ENCODE measurements around the gene LSAMP.

LSAMP gene

DNA sequence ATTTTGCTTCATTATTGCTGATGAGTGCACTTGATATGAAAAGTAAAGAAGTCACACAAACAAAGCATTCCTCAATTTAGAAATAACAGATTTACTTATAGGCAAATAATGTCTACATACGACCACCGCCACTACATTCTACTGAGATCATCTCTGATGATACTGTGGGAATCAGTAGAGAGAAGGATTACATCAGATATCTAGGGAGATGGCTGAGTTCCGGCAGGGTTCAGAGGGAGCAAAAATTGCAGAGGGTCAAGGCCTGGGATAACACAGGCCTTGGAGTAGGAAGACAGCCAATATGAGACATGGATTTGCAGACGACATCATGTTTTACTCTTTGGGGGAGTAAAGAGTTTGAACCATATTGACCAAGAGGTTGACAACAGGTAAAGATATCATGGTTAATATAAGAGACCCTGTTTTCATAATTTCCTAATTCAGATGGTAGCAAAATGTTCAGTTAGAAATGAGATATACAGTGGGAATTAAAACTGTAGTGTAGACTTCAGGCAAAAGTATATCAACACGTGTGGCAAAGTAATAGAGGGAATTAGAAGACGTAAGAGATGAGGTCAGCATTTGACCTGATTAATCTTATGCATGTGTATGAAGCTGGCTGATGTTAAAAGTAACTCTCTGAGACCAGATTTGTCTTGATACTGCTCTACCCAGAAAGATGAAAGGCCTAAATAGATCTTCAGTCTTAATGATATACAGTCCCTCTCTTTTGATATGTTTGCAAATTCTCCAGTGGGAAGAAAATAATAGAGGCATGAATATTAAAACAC is 15.6 kb downstream of the LSAMP start:
- TF ChIP-seq, protein P1, sequence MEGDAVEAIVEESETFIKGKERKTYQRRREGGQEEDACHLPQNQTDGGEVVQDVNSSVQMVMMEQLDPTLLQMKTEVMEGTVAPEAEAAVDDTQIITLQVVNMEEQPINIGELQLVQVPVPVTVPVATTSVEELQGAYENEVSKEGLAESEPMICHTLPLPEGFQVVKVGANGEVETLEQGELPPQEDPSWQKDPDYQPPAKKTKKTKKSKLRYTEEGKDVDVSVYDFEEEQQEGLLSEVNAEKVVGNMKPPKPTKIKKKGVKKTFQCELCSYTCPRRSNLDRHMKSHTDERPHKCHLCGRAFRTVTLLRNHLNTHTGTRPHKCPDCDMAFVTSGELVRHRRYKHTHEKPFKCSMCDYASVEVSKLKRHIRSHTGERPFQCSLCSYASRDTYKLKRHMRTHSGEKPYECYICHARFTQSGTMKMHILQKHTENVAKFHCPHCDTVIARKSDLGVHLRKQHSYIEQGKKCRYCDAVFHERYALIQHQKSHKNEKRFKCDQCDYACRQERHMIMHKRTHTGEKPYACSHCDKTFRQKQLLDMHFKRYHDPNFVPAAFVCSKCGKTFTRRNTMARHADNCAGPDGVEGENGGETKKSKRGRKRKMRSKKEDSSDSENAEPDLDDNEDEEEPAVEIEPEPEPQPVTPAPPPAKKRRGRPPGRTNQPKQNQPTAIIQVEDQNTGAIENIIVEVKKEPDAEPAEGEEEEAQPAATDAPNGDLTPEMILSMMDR (IDR thresholded peaks at IDR 0.05; ENCODE audit: extremely low read depth, missing control alignments), result no peak
- no peak for DNase-seq (ENCODE audit: low spot score)

DNA sequence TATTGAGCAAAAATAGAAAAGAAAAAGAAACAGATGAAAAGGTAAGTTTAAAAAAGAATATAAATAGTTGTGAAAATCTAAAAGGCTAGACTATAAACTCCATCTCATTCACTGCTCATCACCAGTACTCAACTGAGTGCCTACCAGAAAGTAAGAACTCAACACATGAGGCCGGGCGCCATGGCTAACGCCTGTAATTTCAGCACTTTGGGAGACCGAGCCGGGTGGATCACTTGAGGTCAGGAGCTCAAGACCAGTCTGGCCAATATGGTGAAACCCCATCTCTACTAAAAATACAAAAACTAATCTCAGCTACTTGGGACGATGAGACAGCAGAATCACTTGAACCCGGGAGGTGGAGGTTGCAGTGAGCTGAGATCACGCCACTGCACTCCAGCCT is 19.3 kb downstream of the LSAMP start:
- TF ChIP-seq, protein P1 (IDR thresholded peaks at IDR 0.05; ENCODE audit: extremely low read depth, missing control alignments), result no peak
- no peak for DNase-seq (ENCODE audit: low spot score)

DNA sequence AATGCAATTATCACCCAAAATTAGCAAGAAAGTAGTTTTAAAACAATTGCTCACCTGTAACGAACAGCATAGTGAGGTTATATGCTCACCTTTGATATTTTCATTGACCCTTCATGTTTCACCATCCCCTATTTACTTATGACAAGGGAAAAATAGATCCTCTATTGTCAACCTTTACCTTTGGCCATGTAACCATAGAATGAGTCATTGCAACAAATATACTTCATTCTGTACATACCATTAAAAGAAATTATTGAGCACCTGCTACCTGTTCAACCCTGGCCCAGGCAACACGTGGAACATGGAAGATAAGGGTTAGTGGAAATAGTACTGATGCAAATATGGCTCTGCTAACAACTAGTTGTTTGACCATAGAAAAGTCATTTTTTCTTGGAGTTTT is 20.2 kb downstream of the LSAMP start:
- TF ChIP-seq, protein P1 (IDR thresholded peaks at IDR 0.05; ENCODE audit: extremely low read depth, missing control alignments), result no peak

DNA sequence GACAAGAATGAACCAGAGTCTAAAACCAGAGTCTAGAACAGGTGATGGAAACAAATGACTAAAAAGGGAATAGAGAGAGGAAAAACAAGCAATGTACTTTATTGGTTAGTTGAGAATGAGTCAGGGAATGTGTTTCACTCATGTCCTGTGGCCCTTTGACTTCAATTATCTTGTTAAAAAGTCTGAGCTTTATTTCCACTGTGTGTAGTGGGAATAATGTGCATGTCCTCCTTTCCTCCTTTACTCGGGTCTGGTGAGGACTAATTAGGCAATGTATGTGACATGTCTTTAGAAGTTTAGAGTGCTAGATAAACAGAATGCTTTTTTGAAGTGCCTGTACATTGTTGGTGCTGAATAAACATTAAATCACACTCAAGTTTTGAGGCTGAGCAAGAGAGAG is 21.3 kb downstream of the LSAMP start:
- TF ChIP-seq, protein P1 (IDR thresholded peaks at IDR 0.05; ENCODE audit: extremely low read depth, missing control alignments), result no peak
- DNase-seq (ENCODE audit: low spot score), result no peak

More for the DNA sequence above, 20.2 kb downstream of the LSAMP start:
- no peak for DNase-seq (ENCODE audit: low spot score)

DNA sequence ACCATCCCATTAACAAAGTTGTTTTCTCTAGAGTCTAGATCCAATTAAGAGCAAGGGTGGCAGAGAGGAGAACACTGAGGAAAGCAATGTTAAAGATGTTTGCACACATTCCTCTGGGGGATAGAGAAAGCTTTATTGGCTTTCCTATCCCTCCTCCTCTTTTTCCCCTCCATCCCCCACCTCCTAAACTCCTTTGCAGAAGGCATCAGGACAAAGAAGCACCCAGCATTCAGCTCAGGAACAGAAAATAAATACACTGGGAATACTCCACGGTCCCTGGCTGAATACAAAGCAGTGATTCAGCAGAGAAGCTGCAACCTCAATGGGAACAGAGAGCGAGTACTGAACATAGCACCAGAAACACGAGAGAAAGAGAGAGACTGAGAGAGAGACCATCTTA is 21.9 kb downstream of the LSAMP start:
- no peak for DNase-seq (ENCODE audit: low spot score)
- TF ChIP-seq, protein P1 (IDR thresholded peaks at IDR 0.05; ENCODE audit: extremely low read depth, missing control alignments), result no peak

DNA sequence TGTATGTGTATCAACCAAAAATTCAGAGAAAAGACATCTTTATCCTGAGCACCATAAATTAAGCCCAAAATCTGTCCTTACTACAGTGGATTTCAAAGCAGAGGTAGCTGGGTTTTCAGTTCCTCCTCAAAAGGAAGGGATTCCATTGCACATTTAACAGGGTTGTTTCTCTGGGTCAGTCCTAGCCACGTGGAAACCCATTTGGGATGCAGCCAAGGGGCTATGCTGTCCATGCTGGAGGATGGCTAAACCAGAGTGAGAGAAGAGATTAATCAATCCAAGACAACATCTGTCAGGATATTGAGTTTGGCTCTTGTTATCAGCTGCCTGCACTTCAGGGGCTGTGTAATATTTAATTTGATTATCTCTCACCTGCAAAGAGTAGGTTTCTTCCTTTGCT is 28.1 kb downstream of the LSAMP start:
- DNase-seq (ENCODE audit: low spot score), result no peak

DNA sequence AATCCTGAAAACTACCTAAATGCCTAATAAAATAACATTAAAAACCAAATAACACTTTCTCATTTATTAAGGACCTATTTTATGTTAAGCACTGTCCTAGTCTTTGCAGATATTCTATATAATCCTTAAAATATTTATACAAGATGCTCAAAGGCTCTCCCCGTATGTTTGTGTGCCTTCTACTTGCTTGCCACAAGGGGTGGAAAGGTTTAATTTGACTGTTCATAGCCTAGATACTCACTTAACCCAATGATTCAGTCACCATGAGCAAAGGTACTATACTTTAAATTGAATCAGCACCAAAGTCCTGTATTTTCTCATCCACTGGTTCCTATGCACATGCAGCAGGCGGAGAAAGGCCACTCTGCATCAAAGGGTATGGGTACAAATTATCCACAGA is 32.0 kb downstream of the LSAMP start:
- DNase-seq (ENCODE audit: low spot score), result no peak

More for the DNA sequence above, 28.1 kb downstream of the LSAMP start:
- TF ChIP-seq, protein P1 (IDR thresholded peaks at IDR 0.05; ENCODE audit: extremely low read depth, missing control alignments), result no peak

More for the DNA sequence above, 32.0 kb downstream of the LSAMP start:
- TF ChIP-seq, protein P1 (IDR thresholded peaks at IDR 0.05; ENCODE audit: extremely low read depth, missing control alignments), result no peak

All from GM20000 (cell line).